T-helper 1 cell (primary cell): ENCODE data around the gene RELL2.
"Not testable (repeated sequence)": the region's sequence is repeated elsewhere in the genome, so short reads cannot be mapped to it uniquely, and the experiment has no call there.

Experiments used
- DNase-seq, 5 donors: peaks; one replicate each; pipeline ENCODE4 v3.0.0-alpha.2; 2012 to 2020
- total RNA-seq, 4 donors: gene quantifications; one replicate each; lab custom pipeline; 2026; lab: John Stamatoyannopoulos, UW

The RELL2 gene
- total RNA-seq = 15.8 to 37.2 (median 22.6) reads per million in 4 donors

GRCh38 chr5:141636413-141637122 is at the start of gene RELL2, which contains the start of gene HDAC3:
Gene RELL2, plus strand, starts transcription at chr5:141636997. Its CDS starts 1,229 bp downstream, at chr5:141638226.
Gene HDAC3, minus strand, starts transcription at chr5:141636849. Its CDS starts 59 bp downstream, at chr5:141636790.
- DNase-seq = peak; percentile 82 to 93 (median 91)

GRCh38 chr5:141590127-141590526 is 46.7 kb upstream of the RELL2 start:
- DNase-seq = no peak

- DNase-seq = no peak
Measured at GRCh38 chr5:141596867-141597266, 39.9 kb upstream of the RELL2 start.

- DNase-seq = no peak
Measured at GRCh38 chr5:141597394-141597793, 39.4 kb upstream of the RELL2 start.

GRCh38 chr5:141597814-141598213 is 39.0 kb upstream of the RELL2 start:
- DNase-seq = no peak

GRCh38 chr5:141598391-141599345 is 38.1 kb upstream of the RELL2 start:
- DNase-seq = peak in 1 of 5 donors; percentile 29

GRCh38 chr5:141602606-141603005 is 34.2 kb upstream of the RELL2 start:
- DNase-seq = no peak

GRCh38 chr5:141603923-141604717 is 32.7 kb upstream of the RELL2 start:
- peak in 1 of 5 donors; percentile 39 for DNase-seq

- peak; percentile 27 to 95 (median 65) for DNase-seq
Measured at GRCh38 chr5:141605523-141606277, 31.1 kb upstream of the RELL2 start.

GRCh38 chr5:141608046-141608445 is 28.8 kb upstream of the RELL2 start:
- no peak for DNase-seq

- no peak for DNase-seq
Measured at GRCh38 chr5:141608557-141608956, 28.2 kb upstream of the RELL2 start.

GRCh38 chr5:141609044-141609443 is 27.8 kb upstream of the RELL2 start:
- no peak for DNase-seq

- DNase-seq = not testable (repeated sequence)
Measured at GRCh38 chr5:141609921-141610320, 26.9 kb upstream of the RELL2 start.

GRCh38 chr5:141611289-141611688 is 25.5 kb upstream of the RELL2 start:
- DNase-seq = no peak

GRCh38 chr5:141613344-141613743 is 23.5 kb upstream of the RELL2 start:
- DNase-seq = no peak

GRCh38 chr5:141615991-141616720 is 20.6 kb upstream of the RELL2 start:
- no peak for DNase-seq

GRCh38 chr5:141617128-141617527 is 19.7 kb upstream of the RELL2 start:
- DNase-seq = no peak

GRCh38 chr5:141617682-141618029 is 19.1 kb upstream of the RELL2 start:
- DNase-seq = no peak

GRCh38 chr5:141618030-141618803 is 18.6 kb upstream of the RELL2 start:
- DNase-seq = peak; percentile 18 to 58 (median 41)

GRCh38 chr5:141618804-141619554 is 17.8 kb upstream of the RELL2 start, which contains the start of gene DIAPH1:
Gene DIAPH1, minus strand, starts transcription at chr5:141619000. Its CDS starts 86 bp downstream, at chr5:141618914.
- DNase-seq = peak; percentile 96 to 98 (median 98)
